HG03342 (cell line): ENCODE measurements around the gene CRKL.

ENCODE experiments used
- ATAC-seq: cut with Tn5 transposase; IDR thresholded peaks from one replicate; pipeline ENCODE4 v1.9.1; 2021; ENCODE audit warnings: mild to moderate bottlenecking, moderate library complexity; ENCODE audit not compliant: unreplicated experiment

The CRKL gene

DNA sequence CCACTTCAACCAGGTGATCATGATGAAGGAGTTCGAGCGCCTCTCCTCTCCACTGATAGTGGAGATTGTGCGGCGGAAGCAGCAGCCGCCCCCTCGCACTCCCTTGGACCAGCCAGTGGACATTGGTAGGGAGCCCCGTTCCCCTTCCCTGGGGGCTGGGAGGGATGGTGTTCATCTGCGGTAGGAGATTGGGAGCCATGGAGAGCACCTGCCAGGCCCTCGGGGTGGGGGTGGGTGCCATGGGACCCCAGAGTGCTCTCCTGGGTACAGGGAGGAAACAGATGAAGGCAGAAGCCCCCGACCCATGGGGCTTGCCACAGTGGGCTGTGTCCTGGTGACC lies 77.7 kb downstream of the CRKL start:
- no peak for ATAC-seq

DNA sequence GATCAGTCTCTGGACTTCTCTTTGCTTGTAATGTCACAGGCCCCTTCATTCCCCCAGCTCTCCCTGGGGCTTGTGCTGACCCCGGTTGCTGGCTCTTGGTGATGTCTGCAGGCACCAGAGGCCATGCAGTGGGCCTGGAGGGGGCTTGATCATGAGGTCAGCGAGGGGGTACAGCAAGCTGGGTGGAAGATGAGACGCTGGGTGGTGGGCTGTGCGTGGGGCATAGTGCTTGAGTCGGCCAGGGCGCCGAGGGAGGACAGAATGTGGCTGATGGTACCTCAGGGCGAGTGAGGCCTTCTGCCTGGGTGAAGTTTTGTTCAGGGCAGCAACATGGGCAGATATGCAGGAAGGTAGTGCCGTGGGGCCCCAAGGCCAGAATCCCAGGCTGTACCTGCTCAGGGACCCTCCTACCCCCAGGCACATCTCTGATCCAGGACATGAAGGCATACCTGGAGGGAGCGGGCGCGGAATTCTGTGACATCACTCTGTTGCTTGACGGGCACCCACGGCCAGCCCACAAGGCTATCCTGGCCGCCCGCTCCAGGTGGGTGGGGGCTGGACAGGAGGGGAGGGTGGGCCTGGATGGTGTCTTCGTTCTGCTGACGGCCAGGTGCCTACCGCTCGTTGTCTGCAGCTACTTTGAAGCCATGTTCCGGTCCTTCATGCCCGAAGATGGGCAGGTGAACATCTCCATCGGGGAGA lies 78.3 kb downstream of the CRKL start:
- ATAC-seq = no peak

DNA sequence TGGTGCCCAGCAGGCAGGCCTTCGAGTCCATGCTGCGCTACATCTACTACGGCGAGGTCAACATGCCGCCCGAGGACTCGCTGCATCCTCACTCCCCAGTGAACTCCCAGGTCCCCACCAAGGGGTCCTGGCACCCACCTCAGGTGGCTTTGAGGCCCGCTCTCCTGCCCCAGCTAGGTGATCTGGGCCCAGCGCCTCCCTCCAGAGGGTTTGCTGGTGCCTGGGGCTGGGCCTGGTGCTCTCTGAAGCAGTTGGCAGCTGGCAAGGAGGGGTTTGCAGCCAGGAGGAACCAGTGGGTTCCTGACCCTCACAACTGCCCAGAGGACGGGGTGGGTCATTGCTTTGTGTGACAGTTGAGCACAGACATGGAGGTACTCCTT lies 78.8 kb downstream of the CRKL start:
- ATAC-seq = no peak

DNA sequence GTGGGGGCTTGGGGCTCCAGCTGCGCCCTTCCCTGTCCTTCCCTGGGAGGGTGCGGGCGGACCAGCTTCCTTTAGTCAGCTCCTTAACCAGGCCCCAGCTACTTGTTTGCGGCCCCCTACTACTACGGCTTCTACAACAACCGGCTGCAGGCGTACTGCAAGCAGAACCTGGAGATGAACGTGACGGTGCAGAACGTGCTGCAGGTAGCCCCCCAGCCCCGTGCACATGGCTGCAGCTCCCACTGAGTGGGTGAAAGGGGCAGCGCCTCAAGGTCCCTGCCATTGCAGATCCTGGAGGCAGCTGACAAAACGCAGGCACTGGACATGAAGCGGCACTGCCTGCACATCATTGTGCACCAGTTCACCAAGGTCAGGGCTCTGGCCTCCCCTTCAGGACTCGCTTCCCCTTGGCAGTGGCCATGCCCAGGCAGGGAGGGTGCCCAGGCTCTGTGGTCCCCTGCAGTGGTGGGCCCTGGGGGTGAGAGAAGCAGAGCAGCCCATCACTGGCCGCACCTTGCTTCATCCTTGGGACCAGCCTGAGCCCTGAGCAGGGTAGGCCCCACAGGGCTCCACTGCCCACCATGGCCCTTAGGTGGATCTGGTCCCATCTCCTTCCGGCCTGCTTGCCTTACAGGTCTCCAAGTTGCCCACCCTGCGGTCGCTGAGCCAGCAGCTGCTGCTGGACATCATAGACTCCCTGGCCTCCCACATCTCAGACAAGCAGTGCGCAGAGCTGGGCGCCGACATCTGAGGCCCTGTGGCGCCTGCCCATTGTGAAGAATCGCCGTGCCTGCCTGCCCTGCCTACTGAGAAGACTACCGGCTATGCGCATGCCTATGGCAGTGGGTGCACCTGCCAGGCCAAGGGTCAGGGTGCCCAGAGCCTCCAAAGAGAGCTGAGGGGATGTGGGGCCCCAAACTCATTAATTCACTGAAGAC lies 79.7 kb downstream of the CRKL start:
- no peak for ATAC-seq

DNA sequence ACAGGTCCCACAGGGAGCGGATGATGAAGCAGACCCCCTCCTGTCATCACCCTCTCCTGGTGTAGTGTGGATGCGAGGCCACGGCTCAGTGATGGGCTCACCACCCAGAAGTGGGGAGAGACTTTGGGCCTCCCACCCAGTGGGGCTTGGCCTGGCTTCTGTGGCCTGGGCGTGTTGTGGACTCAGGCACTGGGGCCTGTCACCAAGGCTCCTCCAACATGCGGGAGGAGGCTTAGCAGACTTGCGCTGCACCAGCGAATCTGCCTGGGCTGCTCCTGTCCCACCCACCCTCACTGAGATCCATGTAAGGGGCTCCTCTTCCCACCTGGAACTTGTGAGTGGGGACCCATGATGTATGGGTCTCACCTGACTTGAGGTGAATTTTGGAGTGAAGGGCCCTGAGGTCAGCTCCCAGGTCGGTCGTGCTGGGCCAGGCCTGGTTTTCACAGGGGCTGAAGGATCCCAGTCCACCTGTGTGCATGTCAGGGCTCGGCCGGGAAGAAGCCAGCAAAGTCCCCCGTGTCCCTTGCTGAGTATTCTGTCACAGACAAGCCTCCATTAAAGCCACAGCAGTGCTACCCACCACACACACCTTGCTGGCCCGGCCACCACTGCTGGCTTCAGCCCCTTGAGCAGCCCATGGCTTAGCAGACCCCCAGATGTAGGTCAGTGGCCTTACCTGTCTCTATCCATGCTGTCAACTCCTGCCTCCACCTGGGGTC lies 80.5 kb downstream of the CRKL start:
- no peak for ATAC-seq

DNA sequence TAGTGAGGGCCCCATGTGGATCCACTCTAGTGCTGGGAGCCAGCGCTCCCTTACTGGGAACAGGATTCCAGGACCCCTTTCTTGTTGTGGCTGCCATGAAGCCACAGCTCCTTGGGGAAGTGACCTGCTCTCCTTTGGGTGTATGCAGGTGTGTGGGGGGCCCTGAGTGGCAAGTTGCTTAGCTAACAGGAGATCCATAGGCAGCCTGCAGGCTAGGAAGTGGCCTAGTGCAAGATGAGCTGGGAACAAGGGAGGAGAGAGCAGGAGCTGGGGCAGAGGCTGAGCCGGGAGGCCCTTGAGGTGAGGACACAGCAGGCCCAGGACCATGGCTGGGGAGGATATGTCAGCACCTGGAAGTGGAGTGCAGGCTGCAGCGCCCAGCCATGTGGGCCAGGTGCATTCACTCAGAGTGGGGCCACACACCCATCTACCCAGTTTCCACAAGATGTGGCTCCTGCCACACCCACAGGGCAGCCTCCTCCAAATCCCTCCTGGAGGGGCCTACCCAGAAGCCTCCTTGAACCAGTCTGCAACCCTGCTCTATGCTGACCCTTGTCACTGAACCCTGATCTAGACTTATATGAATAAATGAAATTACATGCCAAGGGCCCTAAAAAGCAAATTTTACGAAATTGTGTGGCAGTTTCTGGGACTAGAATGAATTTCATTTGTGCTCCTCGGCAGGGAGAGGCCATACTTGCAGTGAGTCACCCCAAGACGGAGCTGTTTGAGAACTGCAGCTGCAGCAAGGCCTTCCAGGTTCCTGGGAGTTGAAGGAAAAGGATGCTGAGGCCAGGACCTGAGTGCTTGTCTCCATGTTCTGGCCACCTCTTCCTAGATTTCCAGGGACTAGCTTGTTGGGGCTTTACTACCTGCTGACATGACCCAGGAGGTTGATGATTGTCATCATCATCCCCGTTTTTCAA lies 81.5 kb downstream of the CRKL start:
- no peak for ATAC-seq

DNA sequence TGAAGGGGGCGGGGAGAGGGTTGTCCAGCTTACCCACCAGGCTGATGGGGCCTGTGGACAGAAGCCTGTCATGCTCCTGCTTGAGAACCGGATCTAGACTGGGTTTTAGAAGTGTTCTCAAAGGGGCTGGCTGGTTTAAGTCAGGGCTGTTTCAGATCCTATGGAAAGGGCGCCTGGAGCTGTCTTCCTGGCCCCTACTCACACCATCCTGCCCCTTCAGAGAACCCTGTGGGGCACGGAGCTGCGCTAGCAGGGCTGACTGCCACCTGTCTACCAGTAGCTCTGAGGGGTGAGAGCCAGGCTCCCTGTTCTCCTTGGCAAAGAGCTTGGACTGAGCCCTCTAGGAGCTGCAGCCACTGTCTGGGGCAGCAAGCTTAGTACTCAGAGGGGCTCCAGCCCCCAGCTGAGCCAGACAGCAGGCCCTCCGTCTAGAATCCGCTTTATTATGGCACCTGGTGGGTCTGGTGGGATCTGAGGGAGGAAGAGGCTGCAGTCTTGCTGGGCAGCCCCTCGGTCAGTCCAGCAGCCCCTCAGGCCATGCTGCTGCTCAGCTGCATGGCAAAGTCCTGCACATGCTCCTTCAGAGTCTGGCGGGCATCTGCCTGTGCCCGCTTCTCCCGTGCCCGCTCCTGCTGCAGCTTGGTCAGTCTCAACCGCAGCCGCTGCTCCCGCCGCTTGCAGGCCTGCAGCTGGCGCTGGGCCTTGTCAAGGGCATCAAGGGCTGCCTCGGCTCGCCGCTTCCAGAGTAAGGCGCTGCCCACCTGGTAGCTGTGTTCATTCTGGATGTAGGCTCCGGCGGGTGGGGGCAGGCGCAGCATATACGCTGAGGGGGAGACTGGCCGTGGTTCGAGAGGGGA lies 82.4 kb downstream of the CRKL start:
- no peak for ATAC-seq

DNA sequence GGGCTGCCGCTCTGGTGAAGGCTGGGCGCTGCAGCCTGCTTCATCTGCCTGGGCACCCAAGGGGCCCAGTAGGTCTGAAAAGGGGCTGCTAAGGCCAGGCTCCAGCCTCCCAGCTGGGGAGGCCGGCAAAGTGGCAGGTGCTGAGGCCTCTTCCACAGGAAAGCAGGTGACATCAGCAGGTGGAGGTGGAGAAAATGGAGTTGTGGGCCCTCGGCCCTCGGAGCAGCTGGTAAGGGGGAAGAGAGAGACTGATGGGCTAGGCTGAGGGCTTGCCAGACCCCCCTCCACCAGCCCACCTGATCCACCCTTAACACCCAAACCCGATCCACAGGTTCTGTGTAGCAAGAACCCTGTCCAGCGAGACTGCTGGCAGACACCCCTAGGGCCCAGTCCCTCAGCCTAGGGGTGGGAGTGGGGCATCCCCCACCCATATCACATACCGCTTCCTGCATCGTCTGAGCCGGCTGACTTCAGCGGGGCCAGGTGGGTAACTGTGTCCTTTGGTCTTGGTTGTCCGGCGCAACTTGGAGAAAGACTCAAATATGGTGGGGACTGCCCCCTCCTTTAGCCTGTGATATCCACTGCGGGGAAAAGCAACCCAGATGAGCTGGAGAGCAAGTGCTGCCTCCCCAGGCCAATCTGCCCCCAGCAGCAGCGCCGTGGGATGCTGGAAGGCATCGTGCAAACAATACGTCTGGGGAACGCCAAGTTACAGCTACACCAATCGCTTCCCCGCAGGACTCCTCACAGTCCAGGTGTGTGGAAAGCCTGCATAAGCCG lies 83.2 kb downstream of the CRKL start:
- ATAC-seq = no peak

DNA sequence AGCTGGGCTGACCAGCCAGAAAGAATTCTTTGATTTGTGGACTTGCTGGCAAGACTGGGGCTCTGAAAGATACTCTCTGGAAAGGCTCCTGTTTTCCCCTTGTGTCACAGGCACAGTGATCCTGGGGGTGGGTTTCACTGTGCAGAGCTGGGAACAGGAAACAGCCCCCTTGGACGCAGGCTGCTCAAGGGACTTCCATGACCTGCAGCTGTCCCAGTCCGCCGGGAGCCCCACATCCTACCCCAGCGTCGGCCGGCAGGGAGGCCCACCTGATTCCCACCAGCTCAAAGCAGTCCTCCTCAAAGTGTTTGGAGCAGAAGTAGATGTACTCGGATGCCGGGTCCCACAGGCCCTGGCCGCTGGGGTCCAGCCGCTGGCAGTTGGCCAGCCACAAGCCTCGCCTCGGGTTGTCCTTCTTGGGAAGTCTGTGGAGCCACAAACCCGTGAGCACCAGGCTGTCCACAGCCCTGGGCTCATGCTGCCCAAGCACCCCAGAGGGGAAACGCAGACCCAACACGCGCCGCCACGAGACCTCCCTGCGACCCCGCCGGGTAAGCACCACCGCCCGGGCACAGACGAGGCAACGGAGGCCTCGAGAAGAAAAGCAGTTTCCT lies 83.9 kb downstream of the CRKL start:
- ATAC-seq = no peak

DNA sequence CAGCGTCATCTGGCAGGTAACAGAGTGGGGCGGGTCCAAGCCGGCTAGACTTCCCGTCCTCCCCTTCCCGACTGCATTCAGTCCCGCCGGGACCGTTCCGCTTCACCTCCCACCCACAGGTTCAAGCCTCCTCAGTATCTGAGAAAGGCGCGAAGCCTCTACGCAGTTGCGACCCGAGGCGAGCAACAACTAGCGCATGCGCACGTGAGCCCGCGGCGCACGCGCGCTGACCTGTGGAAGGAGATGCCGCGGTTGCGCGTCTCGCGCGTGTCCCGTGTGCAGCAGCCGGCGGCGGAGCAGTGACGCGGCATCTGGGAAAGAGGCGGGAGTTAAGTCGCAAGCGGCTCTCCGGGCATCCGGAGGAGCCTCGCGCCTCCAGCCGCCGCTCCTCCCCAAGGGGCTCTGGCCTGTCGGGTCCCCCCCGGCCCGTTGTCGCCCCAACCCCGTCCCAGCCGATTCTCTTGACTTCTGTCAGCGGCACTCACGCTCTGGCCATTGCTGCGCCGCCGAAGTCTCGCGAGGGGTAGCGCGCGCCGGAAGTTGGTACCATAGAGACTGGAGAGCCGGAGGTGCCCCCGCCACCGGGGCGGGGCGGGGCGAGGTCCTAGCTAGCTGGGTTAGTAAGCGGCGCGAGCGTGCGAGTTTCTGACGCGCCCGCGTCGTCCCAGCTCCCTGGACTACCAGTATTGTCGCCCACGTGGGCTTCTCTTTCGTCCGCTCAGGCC lies 84.6 kb downstream of the CRKL start, which contains the start of gene THAP7:
Gene THAP7, minus strand, starts transcription at position 518 of the 725 bp plus-strand sequence. Its CDS starts 207 bp downstream, at position 311.
- peak; percentile 81 for ATAC-seq
